Thoracic aorta (tissue), 2 donors: ENCODE data around the gene PPP2R5D. TPM values are rescaled to one million over a fixed set of nuclear protein-coding genes. Genes with fewer than 3 reads are reported as not detected.

Source experiments
- ATAC-seq: fragments of 150-250 bp; one replicate; pipeline ENCODE4 v1.8.0; 2017; ENCODE audit warnings: low read depth; ENCODE audit not compliant: insufficient number of reproducible peaks, low FRiP score
- DNase-seq: peaks from one replicate; pipeline ENCODE4 v3.0.0-alpha.2; 2020; ENCODE audit warnings: low spot score
- H3K27ac ChIP-seq, 2 donors: fragments of 200-600 bp; sonication (generic); 1 replicate in 1 of 2; 2 replicates in 1 of 2; pipeline ENCODE4 v1.5.1; 2016; ENCODE audit warnings: mild to moderate bottlenecking in 2 of 2, moderate library complexity in 2 of 2
- H3K27me3 ChIP-seq: fragments of 200-600 bp; sonication (generic); replicated peaks from 2 replicates; pipeline ENCODE4 v1.6.0; 2016; ENCODE audit warnings: mild to moderate bottlenecking; ENCODE audit not compliant: insufficient read depth
- H3K36me3 ChIP-seq: fragments of 200-600 bp; sonication (generic); one replicate; pipeline ENCODE4 v1.5.1; 2016
- H3K4me1 ChIP-seq, 2 donors: fragments of 200-600 bp; sonication (generic); 1 replicate in 1 of 2; 2 replicates in 1 of 2; pipeline versions ENCODE4 v1.5.1 to v1.6.0; 2016; ENCODE audit warnings: low read depth in 2 of 2, mild to moderate bottlenecking in 1 of 2; ENCODE audit not compliant: control insufficient read depth in 1 of 2
- H3K4me3 ChIP-seq: fragments of 200-600 bp; sonication (generic); 2 replicates; pipeline ENCODE4 v1.5.1; 2016; ENCODE audit warnings: mild to moderate bottlenecking
- H3K9me3 ChIP-seq: fragments of 200-600 bp; sonication (generic); 2 replicates; pipeline ENCODE4 v1.5.1; 2016
- total RNA-seq, 2 donors: library from RNA; depleted of rRNA; stranded (reverse); fragments of >200 nt; gene quantifications; one replicate each; pipeline versions ENCODE4 v1.1.0 to v1.2.3, GENCODE V29; 2016
- TF ChIP-seq, protein P1 (sequence below): fragments of 200-600 bp; sonication (generic); IDR thresholded peaks from one replicate; pipeline ENCODE4 v1.5.1; 2019; ENCODE audit warnings: antibody characterized with exemption

PPP2R5D gene
- total RNA-seq: 10 to 100 TPM; 20.1 to 37.1 TPM

DNA sequence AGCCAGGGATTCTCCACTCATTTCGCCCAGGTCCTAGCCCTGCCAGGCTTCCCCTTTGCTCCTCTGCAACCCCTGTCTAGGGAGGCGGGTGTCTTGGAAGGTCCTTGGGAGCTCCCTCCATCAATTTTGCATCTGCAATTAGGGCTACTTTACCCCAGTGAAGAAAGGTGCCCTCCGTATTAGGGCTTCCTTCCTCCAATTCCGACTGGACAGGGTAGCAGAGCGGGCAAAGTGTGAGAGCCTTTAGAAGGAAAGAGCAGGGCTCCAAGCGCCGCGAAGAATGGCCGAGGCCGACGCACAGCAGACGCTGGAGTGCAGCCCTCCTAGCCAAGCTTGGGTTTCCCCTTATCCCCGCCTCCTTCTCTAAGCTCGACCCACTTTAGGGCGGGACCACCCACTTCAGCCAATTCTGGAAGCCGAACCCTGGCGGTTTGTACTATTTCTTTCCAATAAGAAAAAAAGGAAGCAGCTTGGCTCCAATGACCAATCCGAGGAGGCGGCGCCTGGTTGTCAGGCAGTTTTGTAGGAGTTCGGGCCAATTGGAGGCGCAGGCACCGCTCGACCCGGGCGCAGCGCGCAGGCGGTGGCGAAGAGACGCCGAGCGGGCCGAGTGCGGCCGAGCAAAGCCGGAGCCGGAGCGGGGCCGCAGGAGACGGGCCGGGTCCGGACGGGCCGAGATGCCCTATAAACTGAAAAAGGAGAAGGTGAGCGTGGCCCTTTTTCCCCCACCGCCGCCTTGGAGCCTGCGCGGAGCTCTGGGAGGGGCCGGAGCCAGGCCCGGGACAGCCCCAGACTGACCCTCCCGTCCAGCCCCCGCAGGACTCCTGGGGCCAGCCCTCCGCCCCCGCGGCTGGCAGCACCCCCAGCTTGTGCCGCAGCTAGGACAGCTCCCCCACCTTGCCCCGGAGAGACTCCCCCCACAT, at the start of gene PPP2R5D:
TSS of gene PPP2R5D (plus strand) at position 570 of the 923 bp plus-strand sequence. CDS start at position 678, 108 bp downstream.
- Histone ChIP-seq H3K27ac (peak within 1 kb of the TSS; percentile 76 to 88), H3K4me1 (peaks cover 36 to 61% of the 10 kb centered on the region in 2 donors), H3K4me3 (peak within 1 kb of the TSS; percentile 90), H3K36me3 (peaks cover 4% of the 10 kb centered on the region), H3K27me3 (no peaks in the 10 kb centered on the region), H3K9me3 (no peaks in the 10 kb centered on the region)
- TF ChIP-seq, protein P1, sequence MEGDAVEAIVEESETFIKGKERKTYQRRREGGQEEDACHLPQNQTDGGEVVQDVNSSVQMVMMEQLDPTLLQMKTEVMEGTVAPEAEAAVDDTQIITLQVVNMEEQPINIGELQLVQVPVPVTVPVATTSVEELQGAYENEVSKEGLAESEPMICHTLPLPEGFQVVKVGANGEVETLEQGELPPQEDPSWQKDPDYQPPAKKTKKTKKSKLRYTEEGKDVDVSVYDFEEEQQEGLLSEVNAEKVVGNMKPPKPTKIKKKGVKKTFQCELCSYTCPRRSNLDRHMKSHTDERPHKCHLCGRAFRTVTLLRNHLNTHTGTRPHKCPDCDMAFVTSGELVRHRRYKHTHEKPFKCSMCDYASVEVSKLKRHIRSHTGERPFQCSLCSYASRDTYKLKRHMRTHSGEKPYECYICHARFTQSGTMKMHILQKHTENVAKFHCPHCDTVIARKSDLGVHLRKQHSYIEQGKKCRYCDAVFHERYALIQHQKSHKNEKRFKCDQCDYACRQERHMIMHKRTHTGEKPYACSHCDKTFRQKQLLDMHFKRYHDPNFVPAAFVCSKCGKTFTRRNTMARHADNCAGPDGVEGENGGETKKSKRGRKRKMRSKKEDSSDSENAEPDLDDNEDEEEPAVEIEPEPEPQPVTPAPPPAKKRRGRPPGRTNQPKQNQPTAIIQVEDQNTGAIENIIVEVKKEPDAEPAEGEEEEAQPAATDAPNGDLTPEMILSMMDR: peak; percentile 9
- ATAC-seq (peak; percentile 98), DNase-seq (peak; percentile 97)

DNA sequence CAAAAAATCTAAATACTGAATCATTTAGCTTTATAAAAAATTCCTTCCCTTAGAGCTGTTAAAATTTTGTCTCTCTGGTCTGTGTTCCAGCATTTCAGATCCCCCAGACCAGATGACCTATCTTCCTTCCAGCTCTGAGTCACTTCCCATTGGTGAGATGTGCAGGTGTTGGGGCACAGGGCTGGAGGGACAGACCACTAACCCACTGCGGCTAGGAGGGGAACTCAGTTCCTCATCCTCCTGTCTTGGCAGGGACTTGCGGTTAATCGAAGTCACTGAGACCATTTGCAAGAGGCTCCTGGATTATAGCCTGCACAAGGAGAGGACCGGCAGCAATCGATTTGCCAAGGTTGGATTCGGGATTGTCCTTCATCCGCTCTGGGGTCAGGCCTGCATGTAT, 49.0 kb upstream of the PPP2R5D start:
- Histone ChIP-seq H3K9me3 (no peaks in the 10 kb centered on the region), H3K4me1 (peaks cover 8 to 26% of the 10 kb centered on the region in 2 donors), H3K36me3 (peaks cover 45% of the 10 kb centered on the region), H3K4me3 (no peak overlapping the region), H3K27ac (no peak overlapping the region), H3K27me3 (no peaks in the 10 kb centered on the region)
- no peak for DNase-seq
- TF ChIP-seq, protein P1: no peak
- ATAC-seq: no peak

DNA sequence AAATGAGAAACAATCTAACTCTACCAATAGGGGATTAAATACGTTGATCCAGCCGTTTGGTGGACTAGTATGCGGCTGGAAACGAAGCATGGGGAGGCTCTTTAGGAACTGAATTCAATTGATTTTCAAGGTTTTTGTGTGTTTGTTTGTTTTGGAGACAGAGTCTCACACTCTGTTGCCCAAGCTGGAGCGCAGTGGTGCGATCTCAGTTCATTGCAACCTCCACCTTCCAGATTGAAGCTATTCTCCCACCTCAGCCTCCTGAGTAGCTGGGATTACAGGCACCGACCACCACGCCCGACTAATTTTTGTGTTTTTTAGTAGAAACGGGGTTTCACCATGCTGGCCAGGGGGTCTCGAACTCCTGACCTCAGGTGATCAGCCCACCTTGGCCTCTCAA, 48.0 kb upstream of the PPP2R5D start:
- no peak for ATAC-seq
- no peak overlapping the region for H3K4me3 ChIP-seq
- H3K27ac ChIP-seq: no peak overlapping the region
- peaks cover 0 to 15% of the 10 kb centered on the region in 2 donors for H3K4me1 ChIP-seq
- TF ChIP-seq, protein P1: no peak
- no peaks in the 10 kb centered on the region for H3K9me3 ChIP-seq
- H3K27me3 ChIP-seq: no peaks in the 10 kb centered on the region
- H3K36me3 ChIP-seq: peaks cover 50% of the 10 kb centered on the region
- no peak for DNase-seq

DNA sequence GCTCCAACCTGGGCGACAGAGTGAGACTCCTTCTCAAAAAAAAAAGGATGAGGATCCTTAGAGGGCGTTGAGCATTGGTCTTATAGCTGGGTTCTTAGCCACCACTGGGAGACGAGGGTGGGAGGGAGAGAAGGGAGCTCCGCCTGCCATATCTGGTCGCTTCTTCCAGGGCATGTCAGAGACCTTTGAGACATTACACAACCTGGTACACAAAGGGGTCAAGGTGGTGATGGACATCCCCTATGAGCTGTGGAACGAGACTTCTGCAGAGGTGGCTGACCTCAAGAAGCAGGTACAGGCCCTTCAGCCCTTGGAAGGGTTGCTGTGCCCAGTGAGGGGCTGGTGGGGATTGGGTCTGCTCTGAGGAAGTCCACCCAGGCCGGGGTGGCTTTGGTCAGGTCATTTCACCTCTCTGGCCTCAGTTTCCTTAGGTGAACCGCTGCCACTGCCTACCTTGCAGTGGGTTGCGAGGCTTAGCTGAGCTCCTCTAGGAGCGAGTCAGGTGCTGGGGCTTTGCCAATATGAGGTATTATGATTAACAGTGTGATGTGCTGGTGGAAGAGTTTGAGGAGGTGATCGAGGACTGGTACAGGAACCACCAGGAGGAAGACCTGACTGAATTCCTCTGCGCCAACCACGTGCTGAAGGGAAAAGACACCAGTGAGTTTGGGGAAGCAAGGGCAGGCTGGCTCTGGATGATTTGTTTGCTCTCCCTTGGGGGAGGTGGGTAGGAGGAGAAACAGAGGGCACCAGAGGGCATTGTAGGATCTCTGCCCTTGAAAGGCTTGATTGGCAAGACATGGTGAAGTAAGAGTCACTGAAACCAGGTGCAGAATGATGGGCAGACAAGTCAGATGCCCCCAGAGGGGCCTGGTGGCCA, 46.6 kb upstream of the PPP2R5D start:
- Histone ChIP-seq H3K27ac (no peak overlapping the region), H3K4me1 (peaks cover 0 to 5% of the 10 kb centered on the region in 2 donors), H3K4me3 (no peak overlapping the region), H3K9me3 (no peaks in the 10 kb centered on the region), H3K27me3 (no peaks in the 10 kb centered on the region), H3K36me3 (peaks cover 50% of the 10 kb centered on the region)
- TF ChIP-seq, protein P1: no peak
- DNase-seq: no peak
- ATAC-seq: no peak

DNA sequence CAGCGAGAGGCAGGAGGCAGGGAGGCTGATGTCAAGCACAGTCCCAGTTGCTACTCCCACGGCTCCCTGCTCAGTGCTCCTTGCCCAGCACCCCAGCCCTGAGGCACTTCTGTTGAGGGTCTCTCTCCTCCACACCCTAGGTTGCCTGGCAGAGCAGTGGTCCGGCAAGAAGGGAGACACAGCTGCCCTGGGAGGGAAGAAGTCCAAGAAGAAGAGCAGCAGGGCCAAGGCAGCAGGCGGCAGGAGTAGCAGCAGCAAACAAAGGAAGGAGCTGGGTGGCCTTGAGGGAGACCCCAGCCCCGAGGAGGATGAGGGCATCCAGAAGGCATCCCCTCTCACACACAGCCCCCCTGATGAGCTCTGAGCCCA, 46.0 kb upstream of the PPP2R5D start:
- no peaks in the 10 kb centered on the region for H3K9me3 ChIP-seq
- H3K27ac ChIP-seq: no peak overlapping the region
- DNase-seq (no peak), ATAC-seq (no peak)
- peaks cover 50% of the 10 kb centered on the region for H3K36me3 ChIP-seq
- TF ChIP-seq, protein P1: no peak
- H3K4me3 ChIP-seq: no peak overlapping the region
- H3K4me1 ChIP-seq: no peaks in the 10 kb centered on the region
- no peaks in the 10 kb centered on the region for H3K27me3 ChIP-seq
